ENCODE measurements around the gene TMEM260.
A peak's percentile ranks its signal among the peaks of the same experiment; 100 is the strongest.
"Not testable (repeated sequence)": the region's sequence is repeated elsewhere in the genome, so short reads cannot be mapped to it uniquely, and the experiment has no call there.

Gene TMEM260

GRCh38 chr14:56659378-56659777, 79.8 kb downstream of the TMEM260 start:
- no peak overlapping the region for H3K27ac ChIP-seq
- TF ChIP-seq, protein P1, sequence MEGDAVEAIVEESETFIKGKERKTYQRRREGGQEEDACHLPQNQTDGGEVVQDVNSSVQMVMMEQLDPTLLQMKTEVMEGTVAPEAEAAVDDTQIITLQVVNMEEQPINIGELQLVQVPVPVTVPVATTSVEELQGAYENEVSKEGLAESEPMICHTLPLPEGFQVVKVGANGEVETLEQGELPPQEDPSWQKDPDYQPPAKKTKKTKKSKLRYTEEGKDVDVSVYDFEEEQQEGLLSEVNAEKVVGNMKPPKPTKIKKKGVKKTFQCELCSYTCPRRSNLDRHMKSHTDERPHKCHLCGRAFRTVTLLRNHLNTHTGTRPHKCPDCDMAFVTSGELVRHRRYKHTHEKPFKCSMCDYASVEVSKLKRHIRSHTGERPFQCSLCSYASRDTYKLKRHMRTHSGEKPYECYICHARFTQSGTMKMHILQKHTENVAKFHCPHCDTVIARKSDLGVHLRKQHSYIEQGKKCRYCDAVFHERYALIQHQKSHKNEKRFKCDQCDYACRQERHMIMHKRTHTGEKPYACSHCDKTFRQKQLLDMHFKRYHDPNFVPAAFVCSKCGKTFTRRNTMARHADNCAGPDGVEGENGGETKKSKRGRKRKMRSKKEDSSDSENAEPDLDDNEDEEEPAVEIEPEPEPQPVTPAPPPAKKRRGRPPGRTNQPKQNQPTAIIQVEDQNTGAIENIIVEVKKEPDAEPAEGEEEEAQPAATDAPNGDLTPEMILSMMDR (conservative IDR thresholded peaks at IDR 0.05): no peak

- H3K27ac ChIP-seq: no peak overlapping the region
These were observed 80.5 kb downstream of the TMEM260 start for GRCh38 chr14:56659964-56660551.

DNA sequence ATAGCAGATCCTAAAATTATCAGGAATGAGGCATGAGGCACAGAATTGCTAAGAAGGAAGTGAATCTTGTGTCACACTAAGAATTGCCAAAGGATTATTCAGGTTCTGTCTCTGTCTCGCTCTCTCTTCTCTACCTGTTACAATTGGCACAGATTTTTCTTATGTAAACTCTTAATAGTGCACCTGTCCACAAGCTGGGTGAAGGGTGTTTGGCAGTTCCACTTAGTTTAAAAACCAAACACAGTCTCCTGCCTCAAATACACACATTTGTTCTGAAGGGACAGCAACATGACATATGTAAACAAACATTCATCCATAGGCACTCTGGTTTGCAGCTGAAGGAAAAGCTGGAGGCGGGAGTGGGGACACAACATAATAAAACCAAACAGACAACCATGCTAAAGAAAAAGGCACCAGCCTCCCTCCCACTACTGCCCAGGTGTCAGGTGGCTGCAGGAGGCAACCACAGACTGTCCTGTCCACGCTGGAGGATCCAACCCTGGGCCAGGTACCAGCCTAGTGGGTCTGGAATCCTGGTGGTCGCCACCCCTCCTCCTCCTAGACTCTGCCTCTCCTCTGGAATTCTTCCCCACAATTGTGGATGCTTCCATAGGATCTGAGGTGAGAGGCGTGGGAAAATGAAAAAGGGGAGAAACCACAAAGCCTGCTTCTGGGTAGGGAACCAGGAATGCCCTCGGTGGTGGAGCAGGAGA, 81.2 kb downstream of the TMEM260 start:
- TF ChIP-seq, protein P1 (conservative IDR thresholded peaks at IDR 0.05): no peak
- H3K27ac ChIP-seq: peak overlapping the region; percentile 18; the same call in 1 of the 2 replicates

More at GRCh38 chr14:56659964-56660551, 80.5 kb downstream of the TMEM260 start:
- TF ChIP-seq, protein P1 (conservative IDR thresholded peaks at IDR 0.05): peak; percentile 88

- TF ChIP-seq, protein P1 (conservative IDR thresholded peaks at IDR 0.05): no peak
- no peak overlapping the region for H3K27ac ChIP-seq
These were observed 81.9 kb downstream of the TMEM260 start for GRCh38 chr14:56661478-56661877.

DNA sequence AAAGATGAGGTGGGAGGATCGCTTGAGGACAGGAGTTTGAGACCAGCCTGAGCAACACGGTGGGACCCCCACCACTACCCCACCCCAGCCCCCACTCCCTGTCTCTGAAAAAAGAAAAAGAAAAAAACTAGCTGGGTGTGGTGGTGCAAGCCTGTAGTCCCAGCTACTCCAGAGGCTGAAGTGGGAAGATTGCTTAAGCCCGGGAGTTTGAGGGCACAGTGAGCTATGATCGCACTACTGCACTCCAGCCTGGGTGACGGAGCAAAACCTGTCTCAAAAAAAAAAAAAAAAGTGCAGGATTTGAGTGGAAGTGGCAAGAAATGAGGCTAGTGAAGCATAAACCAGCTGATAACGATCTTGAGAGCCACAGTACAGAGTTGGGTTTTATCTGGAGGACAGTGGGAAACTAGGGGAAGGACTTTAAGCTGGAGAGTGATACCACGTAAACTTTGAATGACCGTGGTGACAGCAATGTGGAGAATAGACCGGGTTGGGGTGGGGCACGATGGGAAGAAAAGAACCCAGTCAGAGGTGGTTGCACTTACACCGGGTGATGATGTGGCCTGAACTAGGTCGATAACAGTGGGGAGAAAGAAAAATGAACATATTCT, 85.3 kb downstream of the TMEM260 start:
- no peak overlapping the region for H3K27ac ChIP-seq
- TF ChIP-seq, protein P1 (conservative IDR thresholded peaks at IDR 0.05): no peak

DNA sequence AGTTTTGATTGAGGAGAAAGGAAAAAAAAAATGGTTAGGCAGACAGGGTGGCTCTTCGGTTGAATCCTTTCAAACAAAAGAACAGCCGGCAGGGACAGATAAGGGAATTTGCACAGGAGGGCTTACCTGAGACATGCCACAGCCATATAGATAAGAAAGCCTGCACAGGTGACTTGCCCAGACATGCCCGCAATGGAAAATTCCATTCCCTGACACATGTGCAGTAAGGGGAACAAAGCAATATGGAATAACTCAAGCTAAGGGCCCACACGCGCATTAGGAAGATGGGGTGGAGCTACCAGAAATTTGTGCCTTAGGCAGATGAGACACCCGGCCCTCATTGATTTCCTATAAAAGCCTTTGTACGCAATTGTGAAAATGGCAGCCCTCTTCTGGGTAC, 86.7 kb downstream of the TMEM260 start:
- TF ChIP-seq, protein P1 (conservative IDR thresholded peaks at IDR 0.05): no peak
- no peak overlapping the region for H3K27ac ChIP-seq

GRCh38 chr14:56666716-56667115, 87.1 kb downstream of the TMEM260 start:
- H3K27ac ChIP-seq: no peak overlapping the region
- TF ChIP-seq, protein P1 (conservative IDR thresholded peaks at IDR 0.05): no peak

DNA sequence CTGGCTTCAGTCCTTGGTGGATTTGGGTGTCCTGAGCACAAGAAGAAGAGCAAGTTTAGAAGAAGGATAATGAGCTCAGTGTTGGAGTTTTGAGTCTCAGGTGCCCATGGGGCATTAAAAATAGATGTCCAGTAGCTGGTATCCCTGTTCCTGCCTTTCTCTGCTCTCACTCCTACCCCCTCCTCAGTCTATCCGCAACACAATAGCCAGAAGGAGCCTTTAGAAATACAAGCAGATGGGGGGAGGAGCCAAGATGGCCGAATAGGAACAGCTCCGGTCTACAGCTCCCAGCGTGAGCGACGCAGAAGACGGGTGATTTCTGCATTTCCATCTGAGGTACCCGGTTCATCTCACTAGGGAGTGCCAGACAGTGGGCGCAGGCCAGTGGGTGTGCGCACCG, 87.7 kb downstream of the TMEM260 start:
- H3K27ac ChIP-seq: not testable (repeated sequence)

Data from VCaP (cell line).